ENCODE data around the gene ADARB1.

The ADARB1 gene

DNA sequence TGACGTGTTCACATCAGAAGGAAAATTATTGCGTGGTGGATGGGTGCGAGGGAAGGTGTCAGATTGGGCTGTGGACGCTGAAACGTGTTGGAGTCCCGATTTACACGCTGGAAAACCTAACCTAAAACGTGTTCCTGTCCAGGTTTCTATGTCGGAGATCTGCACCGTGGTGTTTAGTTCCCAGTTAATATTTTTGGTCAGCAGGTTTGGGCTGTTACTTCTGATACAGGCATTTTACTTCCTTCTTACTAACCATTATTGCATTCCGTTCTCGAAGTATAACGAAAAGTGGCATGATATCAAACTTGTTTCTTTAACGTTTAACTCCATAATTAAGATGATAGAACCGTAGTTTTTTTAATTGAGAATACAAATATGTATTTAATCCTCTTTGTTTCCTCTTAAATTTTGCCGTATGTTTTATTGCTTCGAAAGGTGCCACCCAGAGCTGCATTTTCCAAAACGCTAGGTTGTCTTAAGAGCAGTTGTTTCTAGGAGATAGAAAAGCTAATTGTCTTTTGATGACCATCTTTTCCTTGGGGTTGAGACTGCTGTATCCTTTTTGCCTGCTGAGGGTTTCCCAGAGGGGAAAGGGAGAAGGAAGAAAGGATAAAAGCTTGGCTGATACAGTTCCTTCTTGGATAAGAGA is 1.3 kb downstream of the ADARB1 start:
- peak overlapping the region; percentile 52 for H3K4me3 ChIP-seq (ENCODE audit: control insufficient read depth, low read depth, low read length)
- no peak for DNase-seq (ENCODE audit: low read depth)
- TF ChIP-seq, protein P1, sequence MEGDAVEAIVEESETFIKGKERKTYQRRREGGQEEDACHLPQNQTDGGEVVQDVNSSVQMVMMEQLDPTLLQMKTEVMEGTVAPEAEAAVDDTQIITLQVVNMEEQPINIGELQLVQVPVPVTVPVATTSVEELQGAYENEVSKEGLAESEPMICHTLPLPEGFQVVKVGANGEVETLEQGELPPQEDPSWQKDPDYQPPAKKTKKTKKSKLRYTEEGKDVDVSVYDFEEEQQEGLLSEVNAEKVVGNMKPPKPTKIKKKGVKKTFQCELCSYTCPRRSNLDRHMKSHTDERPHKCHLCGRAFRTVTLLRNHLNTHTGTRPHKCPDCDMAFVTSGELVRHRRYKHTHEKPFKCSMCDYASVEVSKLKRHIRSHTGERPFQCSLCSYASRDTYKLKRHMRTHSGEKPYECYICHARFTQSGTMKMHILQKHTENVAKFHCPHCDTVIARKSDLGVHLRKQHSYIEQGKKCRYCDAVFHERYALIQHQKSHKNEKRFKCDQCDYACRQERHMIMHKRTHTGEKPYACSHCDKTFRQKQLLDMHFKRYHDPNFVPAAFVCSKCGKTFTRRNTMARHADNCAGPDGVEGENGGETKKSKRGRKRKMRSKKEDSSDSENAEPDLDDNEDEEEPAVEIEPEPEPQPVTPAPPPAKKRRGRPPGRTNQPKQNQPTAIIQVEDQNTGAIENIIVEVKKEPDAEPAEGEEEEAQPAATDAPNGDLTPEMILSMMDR (conservative IDR thresholded peaks at IDR 0.05; ENCODE audit: control insufficient read depth, insufficient read depth, low read depth, low read length) = no peak

DNA sequence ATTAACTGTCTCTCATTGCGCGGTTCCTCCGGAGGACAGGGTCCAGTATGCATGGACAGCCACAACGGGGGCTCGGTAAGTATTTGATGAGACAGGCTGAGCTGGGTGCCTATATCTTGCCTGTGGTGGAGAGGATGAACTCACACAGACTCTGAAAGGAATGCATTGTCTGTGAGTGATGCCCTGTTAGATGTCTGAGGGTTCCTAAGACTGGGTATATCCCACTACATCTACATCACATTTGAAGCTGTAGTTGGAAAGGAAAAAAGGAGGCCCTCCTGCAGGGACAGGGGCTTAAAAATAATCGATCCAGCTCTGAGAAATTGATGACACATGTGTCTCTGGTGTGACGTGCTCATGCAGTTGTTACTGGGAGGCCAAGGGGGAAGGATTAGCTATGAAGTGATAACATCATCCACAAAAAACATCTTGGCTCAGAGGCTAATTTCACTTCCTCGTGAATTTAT is 1.9 kb downstream of the ADARB1 start:
- H3K4me3 ChIP-seq (ENCODE audit: control insufficient read depth, low read depth, low read length) = no peak overlapping the region
- TF ChIP-seq, protein P1 (conservative IDR thresholded peaks at IDR 0.05; ENCODE audit: control insufficient read depth, insufficient read depth, low read depth, low read length) = no peak
- DNase-seq (ENCODE audit: low read depth) = no peak

DNA sequence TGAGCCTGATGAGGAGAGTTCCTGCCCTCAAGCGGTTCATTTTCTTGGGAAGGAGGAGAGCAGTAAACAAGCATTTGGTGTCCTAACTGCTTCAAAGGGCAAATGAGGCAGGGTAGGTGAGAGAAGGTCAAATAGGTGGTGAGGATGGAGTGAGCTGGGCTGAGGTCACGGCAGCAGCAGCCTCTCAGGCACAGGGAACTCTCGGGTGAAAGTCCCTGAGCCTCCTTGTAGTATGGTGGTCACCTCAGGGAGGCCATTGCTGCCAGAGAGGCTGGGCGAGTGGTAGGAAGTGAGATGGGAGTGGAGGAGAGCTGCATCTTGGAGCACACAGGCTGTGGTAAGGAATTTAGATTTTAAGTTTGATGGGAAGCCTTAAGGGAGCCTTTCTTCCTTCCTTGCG is 4.0 kb downstream of the ADARB1 start:
- no peak for DNase-seq (ENCODE audit: low read depth)
- no peak overlapping the region for H3K4me3 ChIP-seq (ENCODE audit: control insufficient read depth, low read depth, low read length)
- TF ChIP-seq, protein P1 (conservative IDR thresholded peaks at IDR 0.05; ENCODE audit: control insufficient read depth, insufficient read depth, low read depth, low read length) = no peak

DNA sequence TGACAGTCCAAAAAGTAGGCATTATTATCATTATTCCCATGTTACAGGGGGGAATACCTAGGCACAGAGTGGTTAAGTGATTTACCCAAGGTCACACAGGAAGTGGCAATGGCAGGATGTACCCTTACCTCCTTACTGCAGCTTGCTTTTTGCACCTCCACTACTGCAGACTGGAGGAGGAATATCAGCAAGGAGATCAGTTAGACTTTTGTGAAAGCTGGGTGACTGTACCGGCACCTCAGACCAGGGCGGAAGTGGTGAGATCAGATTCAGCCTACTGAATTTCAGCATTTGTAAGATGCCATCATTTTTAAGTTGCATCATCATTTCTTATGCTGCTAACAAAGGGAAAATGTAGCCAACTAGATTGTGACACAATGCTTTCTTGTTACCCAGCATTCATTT is 4.5 kb downstream of the ADARB1 start:
- H3K4me3 ChIP-seq (ENCODE audit: control insufficient read depth, low read depth, low read length) = no peak overlapping the region
- peak; percentile 76 for DNase-seq (ENCODE audit: low read depth)
- TF ChIP-seq, protein P1 (conservative IDR thresholded peaks at IDR 0.05; ENCODE audit: control insufficient read depth, insufficient read depth, low read depth, low read length) = no peak

DNA sequence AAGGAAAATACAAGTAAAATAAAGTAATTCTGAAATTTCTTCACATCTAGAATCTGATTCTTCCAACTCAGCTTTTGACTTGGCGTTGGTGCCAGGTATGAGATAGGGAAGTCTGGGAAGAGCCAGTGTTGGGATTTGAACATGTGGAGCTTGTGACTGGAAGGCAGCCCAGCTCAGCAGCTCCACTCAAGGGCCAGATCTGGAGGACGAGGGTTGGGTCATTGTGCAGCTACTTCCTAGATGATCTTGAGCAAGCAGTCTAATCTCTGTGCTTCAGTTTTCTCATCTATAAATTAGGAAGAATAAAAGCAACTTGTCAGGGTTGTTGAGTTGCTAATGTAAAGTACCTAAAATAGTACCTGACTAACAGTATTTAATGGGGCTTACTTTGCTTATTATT is 5.0 kb downstream of the ADARB1 start:
- no peak overlapping the region for H3K4me3 ChIP-seq (ENCODE audit: control insufficient read depth, low read depth, low read length)
- no peak for DNase-seq (ENCODE audit: low read depth)
- TF ChIP-seq, protein P1 (conservative IDR thresholded peaks at IDR 0.05; ENCODE audit: control insufficient read depth, insufficient read depth, low read depth, low read length) = no peak

DNA sequence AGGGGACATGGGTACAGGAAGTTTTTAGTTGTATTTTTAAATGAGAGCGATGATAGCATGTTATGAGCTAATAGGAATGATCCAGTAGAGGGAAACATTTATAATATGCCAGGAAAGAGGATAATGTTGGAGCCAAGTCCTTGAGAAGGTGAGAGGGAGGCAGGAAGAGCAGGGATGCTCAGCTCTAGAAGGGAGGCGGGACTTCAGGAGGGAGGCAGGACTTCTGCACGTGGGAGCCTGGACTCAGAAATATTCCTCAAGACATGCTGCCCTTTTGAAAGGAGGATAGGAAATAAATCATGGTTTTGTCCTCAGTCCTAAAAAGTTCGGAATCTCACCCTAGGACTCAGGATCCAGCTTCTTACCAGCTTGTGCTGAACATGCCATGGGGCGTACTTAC is 5.9 kb downstream of the ADARB1 start:
- no peak for DNase-seq (ENCODE audit: low read depth)
- TF ChIP-seq, protein P1 (conservative IDR thresholded peaks at IDR 0.05; ENCODE audit: control insufficient read depth, insufficient read depth, low read depth, low read length) = no peak
- no peak overlapping the region for H3K4me3 ChIP-seq (ENCODE audit: control insufficient read depth, low read depth, low read length)
